ENCODE data around the gene CEP41. TPM values are rescaled to one million over a fixed set of nuclear protein-coding genes. Genes with fewer than 3 reads are reported as not detected.

Gene CEP41
- total RNA-seq, 1 experiment from 2014 or later, result 7.1 TPM

GRCh38 chr7:130388671-130389070, 52.1 kb downstream of the CEP41 start:
- no peak for TF ChIP-seq ZNF263 (CRISPR knock-in tag; IDR thresholded peaks at IDR 0.05; ENCODE audit: low read depth)
- no peak for TF ChIP-seq SP1 (CRISPR knock-in tag; conservative IDR thresholded peaks at IDR 0.05)
- no peak for TF ChIP-seq GTF2I (CRISPR knock-in tag; conservative IDR thresholded peaks at IDR 0.05)
- TF ChIP-seq KAT7 (CRISPR knock-in tag; IDR thresholded peaks at IDR 0.05; ENCODE audit: borderline replicate concordance), result no peak
- TF ChIP-seq FOXJ3 (CRISPR knock-in tag; IDR thresholded peaks at IDR 0.05; ENCODE audit: borderline replicate concordance), result no peak
- TF ChIP-seq E2F1 (CRISPR knock-in tag; IDR thresholded peaks at IDR 0.05), result no peak
- TF ChIP-seq ARID4B (CRISPR knock-in tag; IDR thresholded peaks at IDR 0.05; ENCODE audit: borderline replicate concordance), result no peak
- TF ChIP-seq AR (CRISPR knock-in tag; IDR thresholded peaks at IDR 0.05), result no peak
- TF ChIP-seq ZNF416 (CRISPR knock-in tag; IDR thresholded peaks at IDR 0.05), result no peak
- no peak for TF ChIP-seq ZNF671 (CRISPR knock-in tag; IDR thresholded peaks at IDR 0.05)
- no peak for TF ChIP-seq TP53 (CRISPR knock-in tag; IDR thresholded peaks at IDR 0.05)
- no peak for TF ChIP-seq CTCF (IDR thresholded peaks at IDR 0.05)
- no peak for TF ChIP-seq SOX15 (CRISPR knock-in tag; IDR thresholded peaks at IDR 0.05)
- no peak for TF ChIP-seq RELA (CRISPR knock-in tag; IDR thresholded peaks at IDR 0.05; ENCODE audit: borderline replicate concordance)
- no peak for TF ChIP-seq MAX (CRISPR knock-in tag; IDR thresholded peaks at IDR 0.05)
- TF ChIP-seq ERG (CRISPR knock-in tag; IDR thresholded peaks at IDR 0.05), result no peak
- TF ChIP-seq AFF4 (CRISPR knock-in tag; IDR thresholded peaks at IDR 0.05; ENCODE audit: borderline replicate concordance), result no peak
- TF ChIP-seq ZNF281 (CRISPR knock-in tag; IDR thresholded peaks at IDR 0.05), result no peak
- no peak for TF ChIP-seq IRF2 (CRISPR knock-in tag; IDR thresholded peaks at IDR 0.05; ENCODE audit: borderline replicate concordance, low read depth)
- no peak for ATAC-seq
- peaks cover 12% of the 10 kb centered on the region for H3K9me3 Mint-ChIP-seq
- H3K4me3 Mint-ChIP-seq, result no peak overlapping the region
- DNase-seq (ENCODE audit: low spot score), result no peak
- ChIA-PET POLR2A (no interaction called here), CTCF (no interaction called here)
- peaks cover 5% of the 10 kb centered on the region for H3K36me3 Mint-ChIP-seq
- no peaks in the 10 kb centered on the region; the same call in 1 of the 2 replicates for H3K4me1 Mint-ChIP-seq
- H3K27ac Mint-ChIP-seq, result no peak overlapping the region
- H3K27me3 Mint-ChIP-seq (ENCODE audit: low read depth), result no peaks in the 10 kb centered on the region
